ENCODE results near the gene IMMP2L.
"Not testable (repeated sequence)": the region's sequence is repeated elsewhere in the genome, so short reads cannot be mapped to it uniquely, and the experiment has no call there.

Gene IMMP2L

GRCh38 chr7:111074748-111075146 lies 487.5 kb downstream of the IMMP2L start:
- no peak for DNase-seq (ENCODE audit: low spot score)

- DNase-seq (ENCODE audit: low spot score), result no peak
Measured at GRCh38 chr7:111074071-111074747, 488.1 kb downstream of the IMMP2L start.

GRCh38 chr7:111072658-111073057 lies 489.6 kb downstream of the IMMP2L start:
- DNase-seq (ENCODE audit: low spot score), result not testable (repeated sequence)

- DNase-seq (ENCODE audit: low spot score), result no peak
Measured at GRCh38 chr7:111071556-111071955, 490.7 kb downstream of the IMMP2L start.

- no peak for DNase-seq (ENCODE audit: low spot score)
Measured at GRCh38 chr7:111068618-111069017, 493.7 kb downstream of the IMMP2L start.

- DNase-seq (ENCODE audit: low spot score), result no peak
Measured at GRCh38 chr7:111067682-111068081, 494.6 kb downstream of the IMMP2L start.

GRCh38 chr7:111067251-111067650 lies 495.0 kb downstream of the IMMP2L start:
- DNase-seq (ENCODE audit: low spot score), result no peak

GRCh38 chr7:111063166-111063565 lies 499.1 kb downstream of the IMMP2L start:
- no peak for DNase-seq (ENCODE audit: low spot score)

- no peak for DNase-seq (ENCODE audit: low spot score)
Measured at GRCh38 chr7:111059833-111060232, 502.5 kb downstream of the IMMP2L start.

- DNase-seq (ENCODE audit: low spot score), result no peak
Measured at GRCh38 chr7:111057066-111057465, 505.2 kb downstream of the IMMP2L start.

- DNase-seq (ENCODE audit: low spot score), result no peak
Measured at GRCh38 chr7:111056371-111056770, 505.9 kb downstream of the IMMP2L start.

- no peak for DNase-seq (ENCODE audit: low spot score)
Measured at GRCh38 chr7:111053035-111053434, 509.3 kb downstream of the IMMP2L start.

GRCh38 chr7:111051832-111052231 lies 510.5 kb downstream of the IMMP2L start:
- DNase-seq (ENCODE audit: low spot score), result no peak

- DNase-seq (ENCODE audit: low spot score), result no peak
Measured at GRCh38 chr7:111050875-111051416, 511.3 kb downstream of the IMMP2L start.

GRCh38 chr7:111049971-111050680 lies 512.2 kb downstream of the IMMP2L start:
- no peak for DNase-seq (ENCODE audit: low spot score)

- no peak for DNase-seq (ENCODE audit: low spot score)
Measured at GRCh38 chr7:111047595-111047994, 514.7 kb downstream of the IMMP2L start.

GRCh38 chr7:111045449-111045848 lies 516.8 kb downstream of the IMMP2L start:
- DNase-seq (ENCODE audit: low spot score), result no peak

GRCh38 chr7:111043561-111043960 lies 518.7 kb downstream of the IMMP2L start:
- DNase-seq (ENCODE audit: low spot score), result no peak

- no peak for DNase-seq (ENCODE audit: low spot score)
Measured at GRCh38 chr7:111042842-111043241, 519.5 kb downstream of the IMMP2L start.

- DNase-seq (ENCODE audit: low spot score), result no peak
Measured at GRCh38 chr7:111041577-111041976, 520.7 kb downstream of the IMMP2L start.

- DNase-seq (ENCODE audit: low spot score), result no peak
Measured at GRCh38 chr7:111038185-111038584, 524.1 kb downstream of the IMMP2L start.

GRCh38 chr7:111031916-111032315 lies 530.4 kb downstream of the IMMP2L start:
- no peak for DNase-seq (ENCODE audit: low spot score)

GRCh38 chr7:111030336-111030735 lies 532.0 kb downstream of the IMMP2L start:
- no peak for DNase-seq (ENCODE audit: low spot score)

All from hematopoietic multipotent progenitor cell treated with erythropoietin and hydrocortisone succinate and interleukin-3 and kit ligand, for 15 days (in vitro differentiated cells).